ENCODE measurements around the gene MYO3B. TPM values are rescaled to one million over a fixed set of nuclear protein-coding genes. Genes with fewer than 3 reads are reported as not detected.

Gene MYO3B
- total RNA-seq, 2 experiments from 2014 or later = 0.17 TPM; not detected in 1

DNA sequence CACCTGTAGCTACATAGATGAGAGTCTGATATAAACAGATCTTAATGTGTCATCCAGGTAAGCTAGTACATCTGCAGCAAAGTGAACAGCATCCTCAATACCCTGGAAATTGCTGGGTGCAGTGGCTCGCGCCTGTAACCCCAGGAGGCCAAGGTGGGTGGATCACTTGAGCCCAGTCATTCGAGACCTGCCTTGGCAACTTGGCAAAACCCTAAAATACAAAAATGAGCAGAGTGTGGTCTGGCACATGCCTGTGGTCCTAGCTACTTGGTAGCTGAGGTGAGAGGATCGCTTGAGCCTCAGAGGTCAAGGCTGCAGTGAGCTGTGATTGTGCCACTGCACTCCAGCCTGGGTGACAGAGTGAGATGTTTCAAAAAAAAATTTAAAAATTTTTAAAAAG, 303.3 kb downstream of the MYO3B start:
- CTCF ChIA-PET = no interaction called here
- Mint-ChIP-seq H3K36me3 (ENCODE audit: low read depth) (no peaks in the 10 kb centered on the region), H3K27ac (no peak overlapping the region), H3K4me3 (no peak overlapping the region), H3K4me1 (ENCODE audit: low read depth) (no peaks in the 10 kb centered on the region), H3K27me3 (ENCODE audit: low read depth) (no peaks in the 10 kb centered on the region), H3K9me3 (no peaks in the 10 kb centered on the region)
- intact Hi-C loops (cut with micrococcal nuclease) = no loop called here
- no peak for DNase-seq

DNA sequence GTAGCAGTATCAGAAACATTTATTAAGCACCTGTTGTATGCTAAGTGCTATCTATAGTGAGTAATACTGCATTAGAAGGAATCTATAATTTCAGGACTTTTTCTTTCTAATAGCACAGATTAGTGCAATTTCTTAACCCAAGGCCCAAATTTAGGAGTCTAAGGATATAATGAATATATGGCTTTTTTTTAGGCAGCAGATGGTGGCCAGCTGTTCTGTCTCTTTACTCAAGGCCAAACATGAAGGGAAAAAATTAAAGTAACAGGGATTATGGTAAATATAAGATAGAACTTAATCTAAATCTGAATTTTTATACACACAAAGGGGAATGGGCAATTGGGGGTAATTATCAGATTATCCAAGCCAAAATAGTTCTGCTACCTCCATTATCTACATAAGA, 306.6 kb downstream of the MYO3B start:
- no peak for DNase-seq
- Mint-ChIP-seq H3K9me3 (no peaks in the 10 kb centered on the region), H3K27me3 (ENCODE audit: low read depth) (no peaks in the 10 kb centered on the region), H3K36me3 (ENCODE audit: low read depth) (no peaks in the 10 kb centered on the region), H3K27ac (no peak overlapping the region), H3K4me1 (ENCODE audit: low read depth) (no peaks in the 10 kb centered on the region), H3K4me3 (no peak overlapping the region)
- intact Hi-C loops (cut with micrococcal nuclease) = no loop called here
- CTCF ChIA-PET = no interaction called here

DNA sequence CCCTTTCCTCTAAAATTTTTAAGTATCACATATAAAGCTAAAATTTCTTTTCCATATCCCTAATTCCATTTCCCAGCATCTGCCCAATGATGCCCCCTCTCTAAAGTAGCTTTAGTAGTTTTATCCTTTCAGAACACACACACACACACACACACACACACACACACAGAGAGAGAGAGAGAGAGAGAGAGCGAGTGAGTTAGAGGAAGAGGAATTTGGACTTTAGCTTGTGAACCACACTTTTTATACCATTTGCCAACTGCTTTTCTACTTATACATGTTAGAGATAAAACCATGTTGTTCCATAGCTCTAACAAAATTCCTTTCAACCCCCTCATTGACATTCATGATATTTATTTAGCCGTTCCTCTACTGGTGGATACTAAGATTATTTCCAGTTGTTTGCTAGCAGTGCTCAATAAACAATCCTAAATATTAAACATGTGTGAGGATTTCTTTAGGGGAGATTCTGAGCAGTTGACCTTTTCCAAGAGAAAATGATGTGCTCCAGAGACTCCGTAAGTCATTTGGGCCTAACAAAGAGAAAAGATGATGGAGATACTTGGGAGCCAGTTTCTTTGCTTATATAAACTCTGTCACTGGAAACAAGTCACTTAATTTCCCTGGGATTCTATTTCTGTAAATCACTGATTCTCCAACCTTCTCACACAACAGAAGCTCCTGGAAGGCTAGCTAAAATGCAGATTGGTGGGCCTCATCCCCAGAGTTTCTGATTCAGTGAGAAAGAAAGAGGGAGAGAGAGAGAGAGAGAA, 307.5 kb downstream of the MYO3B start:
- intact Hi-C loops (cut with micrococcal nuclease) = loop anchor here (5.0 kb wide), 1 partner anchor 327 kb away; no protein-coding TSS in a partner anchor
- no peaks in the 10 kb centered on the region for H3K9me3 Mint-ChIP-seq
- no peaks in the 10 kb centered on the region for H3K36me3 Mint-ChIP-seq (ENCODE audit: low read depth)

DNA sequence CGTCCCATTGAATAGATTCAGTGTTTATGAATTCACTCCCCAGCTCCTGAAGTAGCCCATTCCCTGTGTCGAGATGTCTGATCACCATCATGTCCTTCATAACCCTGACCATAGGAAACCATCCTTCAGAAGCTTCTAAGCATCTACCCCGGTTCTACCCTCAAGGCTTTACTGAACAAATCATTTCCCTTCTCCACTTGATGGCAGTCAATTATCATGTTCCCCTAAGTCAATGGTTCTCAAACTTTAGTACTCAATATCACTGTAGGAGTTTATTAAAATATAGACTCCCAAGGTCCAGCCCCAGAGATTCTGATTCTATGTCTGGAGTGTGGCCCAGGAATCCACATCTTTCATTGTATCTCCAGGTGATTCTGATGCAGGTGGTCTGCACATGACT, 308.8 kb downstream of the MYO3B start:
- no peaks in the 10 kb centered on the region for H3K9me3 Mint-ChIP-seq
- no peak overlapping the region for H3K4me3 Mint-ChIP-seq
- no peaks in the 10 kb centered on the region for H3K36me3 Mint-ChIP-seq (ENCODE audit: low read depth)
- H3K27me3 Mint-ChIP-seq (ENCODE audit: low read depth) = no peaks in the 10 kb centered on the region
- DNase-seq = no peak
- H3K27ac Mint-ChIP-seq = no peak overlapping the region
- no peaks in the 10 kb centered on the region for H3K4me1 Mint-ChIP-seq (ENCODE audit: low read depth)
- intact Hi-C loops (cut with micrococcal nuclease) = loop anchor here (5.0 kb wide), 1 partner anchor 326 kb away; no protein-coding TSS in a partner anchor
- CTCF ChIA-PET = interaction anchor here (0.6 to 1.5 kb wide), 2 partner anchors 16 to 326 kb away, joined by 3 to 5 read pairs; no protein-coding TSS in a partner anchor

More for the DNA sequence above, 307.5 kb downstream of the MYO3B start:
- no peak overlapping the region for H3K27ac Mint-ChIP-seq
- no peaks in the 10 kb centered on the region for H3K4me1 Mint-ChIP-seq (ENCODE audit: low read depth)
- H3K27me3 Mint-ChIP-seq (ENCODE audit: low read depth) = no peaks in the 10 kb centered on the region
- DNase-seq = no peak
- CTCF ChIA-PET = interaction anchor here (1.0 kb wide), 1 partner anchor 10 kb away, joined by 3 read pairs; no protein-coding TSS in a partner anchor
- no peak overlapping the region for H3K4me3 Mint-ChIP-seq

DNA sequence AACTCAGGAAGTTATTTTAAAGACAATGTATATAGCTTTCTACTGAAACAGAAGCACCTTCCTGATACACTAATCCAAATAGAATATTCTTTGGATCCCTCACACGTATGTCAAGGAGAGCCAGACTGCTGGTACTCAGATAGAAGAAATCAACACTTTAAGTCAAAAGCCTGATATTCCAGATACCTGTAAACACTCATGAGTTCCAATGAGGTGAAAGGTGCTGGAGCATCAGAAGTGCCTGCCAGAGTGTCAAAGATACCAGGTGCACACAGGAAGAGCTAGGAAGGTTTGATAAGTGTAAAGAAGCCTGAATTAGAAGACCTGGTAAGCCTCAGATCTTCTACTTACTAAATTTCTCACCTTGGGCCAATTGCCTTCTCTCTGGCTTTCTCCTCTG, 310.9 kb downstream of the MYO3B start:
- H3K4me1 Mint-ChIP-seq (ENCODE audit: low read depth) = no peaks in the 10 kb centered on the region
- no peak overlapping the region for H3K27ac Mint-ChIP-seq
- no peaks in the 10 kb centered on the region for H3K9me3 Mint-ChIP-seq
- H3K4me3 Mint-ChIP-seq = no peak overlapping the region
- CTCF ChIA-PET = no interaction called here
- H3K36me3 Mint-ChIP-seq (ENCODE audit: low read depth) = no peaks in the 10 kb centered on the region
- intact Hi-C loops (cut with micrococcal nuclease) = loop anchor here (5.0 kb wide), 1 partner anchor 323 kb away; no protein-coding TSS in a partner anchor
- peaks cover 4% of the 10 kb centered on the region for H3K27me3 Mint-ChIP-seq (ENCODE audit: low read depth)
- no peak for DNase-seq

DNA sequence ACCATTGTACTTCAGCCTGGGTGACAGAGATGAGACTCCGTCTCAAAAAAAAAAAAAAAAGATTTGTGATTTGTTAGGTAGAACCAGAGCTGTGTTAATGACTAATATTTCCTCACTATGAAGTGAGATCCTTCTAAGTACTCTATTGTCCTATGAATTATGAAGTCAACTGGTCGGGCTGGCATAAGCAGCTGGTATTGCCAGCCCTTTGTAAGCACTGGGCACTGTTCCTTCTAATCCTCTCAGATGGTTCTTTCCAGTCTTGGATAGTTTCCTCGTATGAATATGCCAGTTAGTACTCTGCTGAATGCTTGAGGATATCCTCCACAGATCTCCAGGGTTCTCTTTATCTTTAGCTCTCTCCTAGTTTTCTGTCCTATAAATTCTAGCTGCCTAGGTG, 314.1 kb downstream of the MYO3B start:
- Mint-ChIP-seq H3K9me3 (no peaks in the 10 kb centered on the region), H3K27me3 (ENCODE audit: low read depth) (peaks cover 13% of the 10 kb centered on the region), H3K4me3 (no peak overlapping the region), H3K36me3 (ENCODE audit: low read depth) (no peaks in the 10 kb centered on the region), H3K4me1 (ENCODE audit: low read depth) (no peaks in the 10 kb centered on the region), H3K27ac (no peak overlapping the region)
- CTCF ChIA-PET = interaction anchor here (0.6 kb wide), 1 partner anchor 41 kb away, joined by 4 read pairs; no protein-coding TSS in a partner anchor
- intact Hi-C loops (cut with micrococcal nuclease) = no loop called here
- DNase-seq = no peak

DNA sequence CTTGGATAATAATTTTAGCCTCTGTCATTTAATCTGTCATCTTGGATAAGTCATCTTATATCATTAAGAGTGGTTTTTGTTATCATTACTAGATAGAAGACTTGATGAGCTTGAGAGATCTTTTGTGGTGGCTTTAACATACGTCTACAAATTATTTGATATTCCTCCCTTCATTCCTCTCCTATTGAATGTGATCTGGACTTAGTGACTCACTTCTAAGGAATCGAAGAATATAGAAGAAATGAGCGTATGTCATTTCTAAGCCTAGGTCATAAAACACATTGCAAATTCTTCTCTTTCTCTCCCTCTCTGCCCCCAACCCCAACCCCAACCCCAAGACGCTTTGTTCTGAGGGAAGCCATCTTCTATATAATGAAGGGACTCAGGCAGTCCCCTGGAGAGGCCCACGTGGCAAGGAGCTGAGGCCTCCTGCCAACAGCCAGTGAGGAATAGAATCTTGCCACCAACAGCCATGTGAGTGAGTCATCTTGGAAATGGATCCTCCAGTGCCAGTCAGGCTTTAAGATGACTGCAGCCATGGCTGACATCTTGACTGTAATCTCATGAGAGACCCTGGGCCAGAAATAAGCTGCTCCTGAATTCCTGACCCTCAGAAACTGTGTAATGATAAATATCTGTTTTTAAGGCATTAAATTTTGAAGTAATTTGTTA, 315.6 kb downstream of the MYO3B start:
- Mint-ChIP-seq H3K27ac (no peak overlapping the region), H3K4me1 (ENCODE audit: low read depth) (no peaks in the 10 kb centered on the region), H3K4me3 (no peak overlapping the region), H3K9me3 (no peaks in the 10 kb centered on the region), H3K27me3 (ENCODE audit: low read depth) (peaks cover 13% of the 10 kb centered on the region), H3K36me3 (ENCODE audit: low read depth) (no peaks in the 10 kb centered on the region)
- intact Hi-C loops (cut with micrococcal nuclease) = no loop called here
- CTCF ChIA-PET = no interaction called here
- DNase-seq = no peak

DNA sequence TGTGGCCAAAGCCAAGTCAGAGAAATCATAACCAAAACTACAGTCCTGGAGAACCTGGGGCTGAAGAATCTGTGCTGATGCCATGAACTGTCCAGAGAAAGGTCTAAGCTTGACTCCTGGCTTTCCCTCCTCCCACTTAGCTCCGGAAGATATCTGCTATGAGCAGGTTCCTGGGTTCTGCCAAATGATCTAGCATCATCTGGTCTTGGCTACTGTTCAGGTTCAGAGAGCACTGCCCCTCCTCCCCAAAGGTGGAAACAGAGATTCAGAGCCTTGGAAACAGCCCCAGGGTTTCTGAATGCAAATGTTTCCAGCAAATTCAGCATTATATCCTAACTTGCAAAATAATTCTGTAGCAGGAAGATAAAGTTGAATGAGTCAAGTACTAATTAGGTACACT, 317.9 kb downstream of the MYO3B start:
- Mint-ChIP-seq H3K36me3 (ENCODE audit: low read depth) (no peaks in the 10 kb centered on the region), H3K27me3 (ENCODE audit: low read depth) (peaks cover 14% of the 10 kb centered on the region), H3K9me3 (no peaks in the 10 kb centered on the region), H3K27ac (no peak overlapping the region), H3K4me3 (no peak overlapping the region), H3K4me1 (ENCODE audit: low read depth) (no peaks in the 10 kb centered on the region)
- CTCF ChIA-PET = interaction anchor here (1.0 kb wide), 2 partner anchors 10 to 28 kb away, joined by 3 to 4 read pairs; no protein-coding TSS in a partner anchor
- DNase-seq = no peak
- intact Hi-C loops (cut with micrococcal nuclease) = no loop called here

DNA sequence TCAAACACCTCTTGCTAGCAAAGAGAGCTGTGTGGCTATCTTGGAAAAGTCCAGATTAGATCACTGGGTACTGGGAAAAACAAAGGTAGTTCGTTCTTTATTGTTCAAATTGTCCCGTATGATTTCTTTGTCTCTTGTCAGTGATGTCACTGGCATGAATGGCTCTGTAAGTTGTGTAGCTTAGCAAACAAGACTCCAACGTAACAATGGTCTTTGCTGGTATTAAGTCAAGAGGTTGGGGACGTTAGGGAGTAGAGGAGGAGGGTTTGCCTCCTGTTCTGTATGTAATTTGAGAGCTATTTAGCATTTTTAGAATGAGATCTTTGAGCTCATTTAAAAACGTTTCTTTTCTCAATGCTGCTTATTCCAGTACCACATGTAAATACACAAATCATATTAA, 320.7 kb downstream of the MYO3B start:
- no peak overlapping the region for H3K27ac Mint-ChIP-seq
- DNase-seq = no peak
- intact Hi-C loops (cut with micrococcal nuclease) = no loop called here
- H3K9me3 Mint-ChIP-seq = no peaks in the 10 kb centered on the region
- no peak overlapping the region for H3K4me3 Mint-ChIP-seq
- no peaks in the 10 kb centered on the region for H3K36me3 Mint-ChIP-seq (ENCODE audit: low read depth)
- CTCF ChIA-PET = interaction anchor here (0.6 to 1.1 kb wide), 3 partner anchors 70 to 430 kb away, joined by 3 read pairs; partner anchors contain the start of gene GORASP2
- H3K4me1 Mint-ChIP-seq (ENCODE audit: low read depth) = no peaks in the 10 kb centered on the region
- peaks cover 10% of the 10 kb centered on the region for H3K27me3 Mint-ChIP-seq (ENCODE audit: low read depth)

DNA sequence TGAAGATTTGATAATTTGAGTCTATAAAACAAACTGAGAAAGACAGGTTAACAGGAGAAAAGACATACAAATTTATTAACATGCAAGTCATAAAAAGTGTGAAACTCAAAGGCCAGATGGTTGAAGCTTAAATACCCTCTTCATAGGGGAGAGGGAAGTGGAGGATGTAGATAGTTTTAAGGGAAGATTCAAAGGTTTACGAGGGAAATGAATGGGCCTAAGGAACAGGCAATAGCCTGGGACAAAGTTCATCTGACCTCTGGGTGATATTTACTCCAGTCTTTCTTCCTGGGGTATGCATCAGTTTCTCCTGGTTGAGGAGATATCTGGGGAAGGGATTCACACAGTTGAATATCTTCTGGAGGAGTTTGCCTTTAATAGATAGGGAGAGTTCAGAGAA, 322.2 kb downstream of the MYO3B start:
- CTCF ChIA-PET = no interaction called here
- no peaks in the 10 kb centered on the region for H3K9me3 Mint-ChIP-seq
- H3K36me3 Mint-ChIP-seq (ENCODE audit: low read depth) = no peaks in the 10 kb centered on the region
- peaks cover 10% of the 10 kb centered on the region for H3K27me3 Mint-ChIP-seq (ENCODE audit: low read depth)
- H3K4me3 Mint-ChIP-seq = no peak overlapping the region
- peaks cover 3% of the 10 kb centered on the region for H3K4me1 Mint-ChIP-seq (ENCODE audit: low read depth)
- no peak for DNase-seq
- intact Hi-C loops (cut with micrococcal nuclease) = no loop called here
- H3K27ac Mint-ChIP-seq = no peak overlapping the region

DNA sequence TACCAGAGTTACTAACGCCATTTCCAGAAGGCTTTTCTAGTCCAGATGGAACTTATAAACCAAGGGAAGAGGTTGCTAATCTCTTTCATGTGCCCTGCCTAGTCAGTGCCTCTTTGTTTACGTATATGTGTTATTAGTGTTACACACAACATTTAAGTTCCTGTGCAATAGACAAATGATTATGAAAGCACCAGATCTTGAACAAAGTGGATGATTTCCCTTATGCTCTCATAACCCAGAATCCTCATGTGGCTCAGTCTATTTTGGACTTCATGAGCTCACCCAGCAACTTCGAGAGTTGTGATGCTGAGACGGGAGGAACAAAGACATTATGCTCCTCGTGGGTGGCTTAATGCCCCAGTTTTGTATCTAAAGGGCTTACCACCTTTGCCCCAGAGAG, 322.8 kb downstream of the MYO3B start:
- H3K36me3 Mint-ChIP-seq (ENCODE audit: low read depth) = no peaks in the 10 kb centered on the region
- CTCF ChIA-PET = no interaction called here
- no peak overlapping the region for H3K4me3 Mint-ChIP-seq
- H3K27ac Mint-ChIP-seq = no peak overlapping the region
- peaks cover 9% of the 10 kb centered on the region for H3K27me3 Mint-ChIP-seq (ENCODE audit: low read depth)
- intact Hi-C loops (cut with micrococcal nuclease) = no loop called here
- H3K4me1 Mint-ChIP-seq (ENCODE audit: low read depth) = peaks cover 5% of the 10 kb centered on the region
- DNase-seq = no peak
- H3K9me3 Mint-ChIP-seq = no peaks in the 10 kb centered on the region

DNA sequence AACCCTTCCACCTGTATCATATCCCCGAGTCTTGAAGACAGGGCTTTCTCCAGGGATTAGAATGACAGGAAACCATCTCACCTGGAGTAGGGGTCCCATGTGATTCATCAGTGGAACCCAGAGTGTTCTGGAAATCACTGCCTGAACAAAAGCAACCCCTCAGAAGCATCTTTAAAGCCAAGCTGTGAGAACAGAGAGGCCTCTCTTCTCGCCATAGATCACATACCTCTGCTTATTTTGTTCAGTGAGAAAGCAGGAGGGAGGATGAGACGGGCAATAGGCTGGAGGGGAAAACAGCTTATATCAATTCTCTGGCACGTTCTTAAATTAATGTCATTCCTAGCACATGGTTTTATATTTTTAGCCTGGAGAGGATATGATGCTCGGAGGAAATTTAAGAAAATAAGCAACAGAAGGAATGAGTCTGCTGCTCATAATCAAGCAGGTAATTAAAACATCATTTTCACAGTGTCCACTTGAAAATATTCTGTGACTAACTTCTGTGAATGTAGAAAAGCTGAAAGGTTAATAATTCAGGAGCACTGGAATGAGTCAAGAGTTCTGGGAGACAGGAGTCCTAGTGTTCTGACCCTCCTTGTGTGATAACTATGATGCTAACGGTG, 323.6 kb downstream of the MYO3B start:
- CTCF ChIA-PET = no interaction called here
- intact Hi-C loops (cut with micrococcal nuclease) = no loop called here
- no peaks in the 10 kb centered on the region for H3K9me3 Mint-ChIP-seq
- H3K4me1 Mint-ChIP-seq (ENCODE audit: low read depth) = peaks cover 11% of the 10 kb centered on the region
- H3K27ac Mint-ChIP-seq = no peak overlapping the region
- H3K4me3 Mint-ChIP-seq = no peak overlapping the region
- peaks cover 6% of the 10 kb centered on the region for H3K27me3 Mint-ChIP-seq (ENCODE audit: low read depth)
- no peaks in the 10 kb centered on the region for H3K36me3 Mint-ChIP-seq (ENCODE audit: low read depth)
- DNase-seq = no peak

Measured in activated naive CD4-positive, alpha-beta T cell treated with anti-CD3 and anti-CD28 coated beads for 36 hours (primary cell).